CD14-positive monocyte (primary cell): ENCODE data around the gene ST6GALNAC3. TPM values are rescaled to one million over a fixed set of nuclear protein-coding genes. Genes with fewer than 3 reads are reported as not detected.

Source experiments
- DNase-seq, 3 donors: peaks; one replicate each; pipeline ENCODE4 v3.0.0-alpha.2; 2011 to 2022
- H2AFZ ChIP-seq: 2 replicates; pipeline ENCODE4 v1.6.0; 2012; ENCODE audit warnings: mild to moderate bottlenecking, low read depth, low read length, inconsistent platforms; ENCODE audit not compliant: insufficient read depth, poor library complexity, severe bottlenecking
- H3K27ac ChIP-seq, 2 donors: 1 replicate in 1 of 2; 2 replicates in 1 of 2; pipeline ENCODE4 v1.5.1; 2012 to 2013; ENCODE audit warnings: low read length in 2 of 2, control low read depth in 1 of 2, inconsistent platforms in 1 of 2, low read depth in 1 of 2, mild to moderate bottlenecking in 1 of 2
- H3K27me3 ChIP-seq, 2 donors: one replicate each; pipeline versions ENCODE4 v1.6.0 to v1.6.1; 2011 to 2013; ENCODE audit warnings: low read length in 2 of 2; ENCODE audit not compliant: control insufficient read depth in 2 of 2, insufficient read depth in 2 of 2
- H3K36me3 ChIP-seq, 2 donors: replicated peaks in 1 of 2; 1 replicate in 1 of 2; 2 replicates in 1 of 2; pipeline versions ENCODE4 v1.5.1 to v1.6.1; 2012 to 2013; ENCODE audit warnings: low read length in 2 of 2, control low read depth in 1 of 2, inconsistent platforms in 1 of 2, mild to moderate bottlenecking in 1 of 2; ENCODE audit not compliant: insufficient read depth in 2 of 2, control insufficient read depth in 1 of 2
- H3K4me1 ChIP-seq, 2 donors: 1 replicate in 1 of 2; 2 replicates in 1 of 2; pipeline versions ENCODE4 v1.5.1 to v1.6.1; 2012 to 2013; ENCODE audit warnings: low read length in 2 of 2, control low read depth in 1 of 2, inconsistent platforms in 1 of 2, mild to moderate bottlenecking in 1 of 2, moderate library complexity in 1 of 2; ENCODE audit not compliant: insufficient read depth in 2 of 2, control insufficient read depth in 1 of 2
- H3K4me2 ChIP-seq: replicated peaks from 2 replicates; pipeline ENCODE3; 2012; ENCODE audit warnings: low read length, moderate library complexity, mild to moderate bottlenecking; ENCODE audit not compliant: poor library complexity, severe bottlenecking; ENCODE audit errors: extremely low read depth
- H3K4me3 ChIP-seq, 3 experiments: fragments of 200-600 bp in 1 of 3; sonication (generic) in 1 of 3; replicated peaks in 1 of 3; 1 replicate in 2 of 3; 2 replicates in 1 of 3; pipeline ENCODE4 v1.5.1; 2011 to 2013; ENCODE audit warnings: low read length in 3 of 3, mild to moderate bottlenecking in 3 of 3, control low read depth in 2 of 3, low read depth in 2 of 3, inconsistent platforms in 1 of 3, moderate library complexity in 1 of 3
- H3K79me2 ChIP-seq: 2 replicates; pipeline ENCODE4 v1.6.0; 2012; ENCODE audit warnings: mild to moderate bottlenecking, control low read depth, inconsistent platforms, low read length, moderate library complexity; ENCODE audit not compliant: insufficient read depth
- H3K9ac ChIP-seq: 2 replicates; pipeline ENCODE4 v1.6.0; 2017; ENCODE audit warnings: low read length, mild to moderate bottlenecking; ENCODE audit not compliant: insufficient read depth, poor library complexity, severe bottlenecking
- H3K9me3 ChIP-seq, 2 donors: replicated peaks in 1 of 2; 1 replicate in 1 of 2; 2 replicates in 1 of 2; pipeline versions ENCODE4 v1.5.1 to v1.6.1; 2012 to 2013; ENCODE audit warnings: low read length in 2 of 2, control low read depth in 1 of 2; ENCODE audit not compliant: control insufficient read depth in 1 of 2, insufficient read depth in 1 of 2
- H4K20me1 ChIP-seq: 2 replicates; pipeline ENCODE4 v1.6.0; 2012; ENCODE audit warnings: mild to moderate bottlenecking, low read length, control low read depth, moderate library complexity; ENCODE audit not compliant: insufficient read depth
- H3K27ac Mint-ChIP-seq, 7 donors: one replicate each; pipeline ENCODE4 v1.8.0; 2020; ENCODE audit warnings: mild to moderate bottlenecking in 7 of 7, mixed read lengths in 7 of 7, moderate library complexity in 6 of 7, inconsistent platforms in 2 of 7
- H3K27me3 Mint-ChIP-seq, 3 donors: one replicate each; pipeline ENCODE4 v1.8.0; 2021 to 2022; ENCODE audit warnings: low read depth in 3 of 3, mild to moderate bottlenecking in 3 of 3, mixed read lengths in 3 of 3, moderate library complexity in 3 of 3, inconsistent platforms in 1 of 3
- H3K36me3 Mint-ChIP-seq, 2 donors: one replicate each; pipeline ENCODE4 v1.8.0; 2020; ENCODE audit warnings: mixed read lengths in 2 of 2, inconsistent platforms in 1 of 2, mild to moderate bottlenecking in 1 of 2
- H3K4me1 Mint-ChIP-seq: one replicate; pipeline ENCODE4 v1.8.0; 2020; ENCODE audit warnings: mild to moderate bottlenecking, mixed read lengths
- H3K4me3 Mint-ChIP-seq, 2 donors: one replicate each; pipeline ENCODE4 v1.8.0; 2020; ENCODE audit warnings: mild to moderate bottlenecking in 2 of 2, mixed read lengths in 2 of 2, moderate library complexity in 1 of 2
- H3K9me3 Mint-ChIP-seq, 7 donors: one replicate each; pipeline ENCODE4 v1.8.0; 2020 to 2022; ENCODE audit warnings: mixed read lengths in 7 of 7, mild to moderate bottlenecking in 6 of 7, moderate library complexity in 6 of 7, inconsistent platforms in 2 of 7
- CTCF ChIP-seq: fragments of 200-600 bp; IDR thresholded peaks from one replicate; pipeline ENCODE4 v1.8.0; 2022; ENCODE audit warnings: antibody characterized with exemption, mild to moderate bottlenecking
- WGBS: methylation state at CpG from one replicate; pipeline ENCODE4 v1.1.5; 2013; ENCODE audit warnings: missing lambda C conversion rate; ENCODE audit not compliant: insufficient coverage; 5-methylcytosine and 5-hydroxymethylcytosine counted together
- intact Hi-C, 2 donors: fragments of 100-400 bp; cut with micrococcal nuclease; formaldehyde crosslinking; loops; one replicate each; pipeline versions ENCODE4 v1.15.0 to v1.15.1; 2023
- polyA plus RNA-seq, 3 donors: library from polyadenylated mRNA; depleted of rRNA in 1 of 3; unstranded in 2 of 3; stranded (reverse) in 1 of 3; fragments of 300-500 nt in 2 of 3; fragments of >200 nt in 1 of 3; fragmentation: Illumina TruSeq in 2 of 3; gene quantifications; 1 replicate in 2 of 3; 2 replicates in 1 of 3; pipeline ENCODE4 v1.2.3, GENCODE V29; 2012 to 2021

The ST6GALNAC3 gene
- polyA plus RNA-seq, 3 donors = 6.5 to 9.2 (median 7.6) TPM

GRCh38 chr1:76408303-76408702 is 333.8 kb downstream of the ST6GALNAC3 start:
- Histone ChIP-seq H2AFZ (no peak overlapping the region), H3K9me3 (no peaks in the 10 kb centered on the region), H3K27ac (no peak overlapping the region), H3K79me2 (no peaks in the 10 kb centered on the region), H3K9ac (no peak overlapping the region), H3K27me3 (no peaks in the 10 kb centered on the region), H3K36me3 (no peaks in the 10 kb centered on the region), H3K4me1 (no peaks in the 10 kb centered on the region), H3K4me2 (no peak overlapping the region), H4K20me1 (no peaks in the 10 kb centered on the region), H3K4me3 (no peak overlapping the region)
- intact Hi-C loops = no loop called here
- H3K27me3 Mint-ChIP-seq = no peaks in the 10 kb centered on the region
- H3K36me3 Mint-ChIP-seq = peaks cover 0 to 4% of the 10 kb centered on the region in 2 donors
- no peak for DNase-seq
- H3K4me1 Mint-ChIP-seq = no peaks in the 10 kb centered on the region
- peaks cover 0 to 13% (median 5%) of the 10 kb centered on the region in 7 donors for H3K9me3 Mint-ChIP-seq
- no peak overlapping the region for H3K4me3 Mint-ChIP-seq
- 79% methylated on average over 2 of the region's 3 CpGs for WGBS
- H3K27ac Mint-ChIP-seq = no peak overlapping the region
- no peak for TF ChIP-seq CTCF

GRCh38 chr1:76410499-76410898 is 336.0 kb downstream of the ST6GALNAC3 start:
- WGBS = no CpG with 5 or more reads among the region's 2 CpGs
- Histone ChIP-seq H3K36me3 (no peaks in the 10 kb centered on the region), H3K4me2 (no peak overlapping the region), H3K27ac (no peak overlapping the region), H3K4me1 (no peaks in the 10 kb centered on the region), H3K27me3 (no peaks in the 10 kb centered on the region), H2AFZ (no peak overlapping the region), H3K9me3 (no peaks in the 10 kb centered on the region), H3K79me2 (no peaks in the 10 kb centered on the region), H3K9ac (no peak overlapping the region), H3K4me3 (no peak overlapping the region), H4K20me1 (no peaks in the 10 kb centered on the region)
- no peak for DNase-seq
- H3K27ac Mint-ChIP-seq = no peak overlapping the region
- intact Hi-C loops = no loop called here
- peaks cover 0 to 13% (median 5%) of the 10 kb centered on the region in 7 donors for H3K9me3 Mint-ChIP-seq
- no peaks in the 10 kb centered on the region for H3K27me3 Mint-ChIP-seq
- H3K36me3 Mint-ChIP-seq = peaks cover 0 to 4% of the 10 kb centered on the region in 2 donors
- no peak for TF ChIP-seq CTCF
- no peaks in the 10 kb centered on the region for H3K4me1 Mint-ChIP-seq
- H3K4me3 Mint-ChIP-seq = no peak overlapping the region
